K562 (cell line): ENCODE results near the gene KRTAP5-6. TPM values are rescaled to one million over a fixed set of nuclear protein-coding genes. Genes with fewer than 3 reads are reported as not detected.

Source experiments
- AFF1 ChIP-seq, 2 experiments: fragments of 450-650 bp; IDR thresholded peaks; 2 replicates each; pipeline ENCODE4 v1.6.1; 2018; ENCODE audit warnings: mild to moderate bottlenecking in 2 of 2, low read depth in 1 of 2; ENCODE audit not compliant: partially characterized antibody in 2 of 2
- SRSF9 ChIP-seq: fragments of 200-400 bp; formaldehyde crosslinking; IDR thresholded peaks from 2 replicates; pipeline ENCODE4 v1.6.1; 2017; ENCODE audit warnings: low read depth, low read length, borderline replicate concordance
- ZNF592 ChIP-seq: fragments of 450-650 bp; IDR thresholded peaks from 2 replicates; pipeline ENCODE4 v1.6.1; 2017; ENCODE audit warnings: antibody characterized with exemption, mild to moderate bottlenecking
- ZNF609 ChIP-seq: sonication (generic); formaldehyde crosslinking; IDR thresholded peaks from 2 replicates; pipeline ENCODE4 v1.8.1; 2023; ENCODE audit warnings: missing genetic modification reagents, mild to moderate bottlenecking, borderline replicate concordance
- polyA plus RNA-seq, 8 experiments: library from polyadenylated mRNA; depleted of rRNA in 4 of 8; stranded (reverse) in 5 of 8; unstranded in 3 of 8; fragments of >200 nt; fragmentation: Nextera tagmentation in 2 of 8; fragmentation: Illumina TruSeq in 1 of 8; extraction: Ambion mirVana in 2 of 8; extraction: Trizol in 1 of 8; gene quantifications; 2 replicates each; pipeline versions ENCODE4 v1.2.1 to v1.2.3, GENCODE V29; 2011 to 2014; ENCODE audit warnings: inconsistent platforms in 1 of 8, missing spikeins in 1 of 8
- total RNA-seq, 7 experiments: library from RNA; depleted of rRNA in 6 of 7; stranded (reverse); fragments of >200 nt in 6 of 7; fragmentation: Illumina TruSeq in 2 of 7; extraction: Trizol in 2 of 7; gene quantifications; 2 replicates each; pipeline versions ENCODE4 v1.2.1 to v1.2.3, GENCODE V29; 2011 to 2021; ENCODE audit warnings: low replicate concordance in 1 of 7

The KRTAP5-6 gene
- total and polyA plus RNA-seq, 9 of the 15 experiments (the other 6 are each of a cell fraction or from before 2014, with no cell fraction given): not detected

GRCh38 chr11:1705126-1706052 is 8.4 kb downstream of the KRTAP5-6 start (continued):
- TF ChIP-seq AFF1 (IDR thresholded peaks at IDR 0.05; ENCODE audit: low read depth in 1 of 2, partially characterized antibody in 2 of 2) (no peak), ZNF592 (no peak), SRSF9 (no peak), ZNF609 (CRISPR knock-in tag) (no peak)
